ENCODE data around the gene PDE6C.

- peak in 1 of 4 donors; percentile 2 for TF ChIP-seq CTCF (IDR thresholded peaks at IDR 0.05)
- TF ChIP-seq POLR2A (IDR thresholded peaks at IDR 0.05): no peak
Observed at GRCh38 chr10:93652857-93653256, 40.5 kb downstream of the PDE6C start.
